Suprapubic skin (tissue), 4 donors: ENCODE results near the gene FER.

Experiments
- POLR2A ChIP-seq, 2 donors: fragments of 450-650 bp; IDR thresholded peaks; one replicate each; pipeline ENCODE4 v1.6.1; 2017; ENCODE audit warnings: antibody characterized with exemption in 2 of 2, mild to moderate bottlenecking in 2 of 2, moderate library complexity in 2 of 2
- POLR2AphosphoS5 ChIP-seq, 3 donors: sonication (generic); formaldehyde crosslinking; IDR thresholded peaks; one replicate each; pipeline ENCODE4 v1.6.1; 2017; ENCODE audit warnings: antibody characterized with exemption in 3 of 3

DNA sequence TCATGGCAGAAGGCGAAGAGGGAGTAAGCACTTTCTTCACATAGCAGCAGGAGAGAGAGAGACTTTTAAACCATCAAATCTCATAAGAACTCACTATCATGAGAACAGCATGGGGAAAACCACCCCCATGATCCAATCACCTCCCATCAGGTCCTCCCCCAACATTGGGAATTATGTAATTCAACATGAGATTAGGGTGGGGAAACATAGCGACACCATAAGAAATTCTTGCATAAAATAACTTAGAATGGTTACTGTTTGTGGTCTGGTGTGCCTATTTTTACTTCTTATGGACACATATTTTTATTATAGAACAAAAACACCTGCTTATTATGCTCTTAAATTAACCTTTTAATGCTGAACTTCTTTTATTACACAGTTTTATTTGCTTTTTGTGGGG lies 364.0 kb downstream of the FER start:
- no peak for TF ChIP-seq POLR2A (IDR thresholded peaks at IDR 0.05)
- TF ChIP-seq POLR2AphosphoS5 (IDR thresholded peaks at IDR 0.05): no peak
